B cell (primary cell): ENCODE measurements around the gene NCBP2.

Experiments used
- EZH2 ChIP-seq: IDR thresholded peaks from 2 replicates; pipeline ENCODE4 v1.6.1; 2012; ENCODE audit warnings: borderline replicate concordance, low read depth, mild to moderate bottlenecking, moderate library complexity, low read length; ENCODE audit not compliant: insufficient read depth, poor library complexity, severe bottlenecking
- TF ChIP-seq, protein P1 (sequence below): fragments of 200-600 bp; IDR thresholded peaks from one replicate; pipeline ENCODE4 v1.8.0; 2022; ENCODE audit warnings: antibody characterized with exemption, mild to moderate bottlenecking

- TF ChIP-seq, protein P1, sequence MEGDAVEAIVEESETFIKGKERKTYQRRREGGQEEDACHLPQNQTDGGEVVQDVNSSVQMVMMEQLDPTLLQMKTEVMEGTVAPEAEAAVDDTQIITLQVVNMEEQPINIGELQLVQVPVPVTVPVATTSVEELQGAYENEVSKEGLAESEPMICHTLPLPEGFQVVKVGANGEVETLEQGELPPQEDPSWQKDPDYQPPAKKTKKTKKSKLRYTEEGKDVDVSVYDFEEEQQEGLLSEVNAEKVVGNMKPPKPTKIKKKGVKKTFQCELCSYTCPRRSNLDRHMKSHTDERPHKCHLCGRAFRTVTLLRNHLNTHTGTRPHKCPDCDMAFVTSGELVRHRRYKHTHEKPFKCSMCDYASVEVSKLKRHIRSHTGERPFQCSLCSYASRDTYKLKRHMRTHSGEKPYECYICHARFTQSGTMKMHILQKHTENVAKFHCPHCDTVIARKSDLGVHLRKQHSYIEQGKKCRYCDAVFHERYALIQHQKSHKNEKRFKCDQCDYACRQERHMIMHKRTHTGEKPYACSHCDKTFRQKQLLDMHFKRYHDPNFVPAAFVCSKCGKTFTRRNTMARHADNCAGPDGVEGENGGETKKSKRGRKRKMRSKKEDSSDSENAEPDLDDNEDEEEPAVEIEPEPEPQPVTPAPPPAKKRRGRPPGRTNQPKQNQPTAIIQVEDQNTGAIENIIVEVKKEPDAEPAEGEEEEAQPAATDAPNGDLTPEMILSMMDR, result no peak
- no peak for TF ChIP-seq EZH2
Measured at GRCh38 chr3:196979545-196979944, 37.2 kb upstream of the NCBP2 start.
